Uterus (tissue), 4 donors: ENCODE data around the gene CILP2. TPM values are rescaled to one million over a fixed set of nuclear protein-coding genes. Genes with fewer than 3 reads are reported as not detected.

Source experiments
- DNase-seq, 2 donors: peaks; one replicate each; pipeline ENCODE4 v3.0.0-alpha.2; 2019 to 2020
- H3K27ac ChIP-seq, 2 donors: fragments of 200-600 bp; sonication (generic); 1 replicate in 1 of 2; 2 replicates in 1 of 2; pipeline ENCODE4 v1.5.1; 2016 to 2018
- H3K27me3 ChIP-seq, 2 donors: fragments of 200-600 bp; sonication (generic); one replicate each; pipeline ENCODE4 v1.5.1; 2018 to 2019; ENCODE audit warnings: control low read depth in 1 of 2
- H3K36me3 ChIP-seq, 2 donors: fragments of 200-600 bp; sonication (generic); one replicate each; pipeline ENCODE4 v1.5.1; 2019; ENCODE audit warnings: control low read depth in 1 of 2
- H3K4me1 ChIP-seq, 2 donors: fragments of 200-600 bp; sonication (generic); one replicate each; pipeline ENCODE4 v1.5.1; 2018 to 2019; ENCODE audit warnings: control low read depth in 1 of 2
- H3K4me3 ChIP-seq, 2 donors: fragments of 200-600 bp; sonication (generic); 1 replicate in 1 of 2; 2 replicates in 1 of 2; pipeline ENCODE4 v1.5.1; 2018 to 2019; ENCODE audit warnings: mild to moderate bottlenecking in 1 of 2
- H3K9me3 ChIP-seq, 2 donors: fragments of 200-600 bp; sonication (generic); one replicate each; pipeline ENCODE4 v1.5.1; 2019; ENCODE audit warnings: control low read depth in 1 of 2
- POLR2A ChIP-seq, 2 donors: fragments of 450-650 bp; IDR thresholded peaks; one replicate each; pipeline ENCODE4 v1.6.1; 2016; ENCODE audit warnings: antibody characterized with exemption in 2 of 2, mild to moderate bottlenecking in 1 of 2, moderate library complexity in 1 of 2
- intact Hi-C: fragments of 100-400 bp; cut with DNase I; formaldehyde crosslinking; loops from one replicate; pipeline ENCODE4 v1.15.1; 2023; ENCODE audit warnings: low total_unique reads
- total RNA-seq, 4 donors: library from RNA; depleted of rRNA in 3 of 4; stranded (reverse); fragments of >200 nt in 3 of 4; gene quantifications; one replicate each; pipeline versions ENCODE4 v1.1.0 to v1.2.4, GENCODE V29; 2014 to 2023
- TF ChIP-seq, protein P1 (sequence below), 4 experiments: fragments of 200-600 bp in 2 of 4; fragments of 450-650 bp in 2 of 4; sonication (generic) in 2 of 4; IDR thresholded peaks; one replicate each; pipeline ENCODE4 v1.5.1; 2016 to 2019; ENCODE audit warnings: antibody characterized with exemption in 4 of 4, mild to moderate bottlenecking in 2 of 4, moderate library complexity in 1 of 4
- donor health status: DM: yes; HTN: yes; CAD: no.

The CILP2 gene
- total RNA-seq, 4 donors from 2014 or later, result 0.15 to 1.2 TPM; not detected in 2

DNA sequence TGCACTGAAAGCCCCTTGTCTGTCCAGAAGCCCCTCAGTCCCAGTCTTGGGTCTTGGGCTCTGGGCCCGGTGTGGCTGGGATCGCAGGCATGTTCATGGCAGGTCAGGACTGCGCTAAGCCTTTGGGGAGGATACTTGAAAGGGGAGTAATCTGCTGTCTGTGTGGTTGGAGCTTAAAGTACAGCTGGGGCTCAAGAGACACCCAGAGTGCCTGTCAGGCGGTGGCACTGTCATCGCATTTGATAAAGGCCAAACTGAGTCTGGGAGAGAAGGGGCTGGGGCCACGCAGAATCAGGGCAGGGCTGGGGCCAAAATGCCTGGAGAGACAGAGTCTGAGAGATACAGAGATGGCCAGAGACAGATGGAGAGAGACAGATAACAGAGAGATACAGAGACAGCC lies 4.2 kb upstream of the CILP2 start:
- intact Hi-C loops, result loop anchor here (10.0 kb wide), 1 partner anchor 111 kb away; the partner anchor contains the start of gene GMIP
- Histone ChIP-seq H3K27me3 (peaks cover 0 to 7% of the 10 kb centered on the region in 2 donors), H3K4me1 (peaks cover 0 to 8% of the 10 kb centered on the region in 2 donors), H3K4me3 (no peak overlapping the region), H3K36me3 (no peaks in the 10 kb centered on the region), H3K9me3 (no peaks in the 10 kb centered on the region), H3K27ac (no peak overlapping the region)
- TF ChIP-seq, protein P1, sequence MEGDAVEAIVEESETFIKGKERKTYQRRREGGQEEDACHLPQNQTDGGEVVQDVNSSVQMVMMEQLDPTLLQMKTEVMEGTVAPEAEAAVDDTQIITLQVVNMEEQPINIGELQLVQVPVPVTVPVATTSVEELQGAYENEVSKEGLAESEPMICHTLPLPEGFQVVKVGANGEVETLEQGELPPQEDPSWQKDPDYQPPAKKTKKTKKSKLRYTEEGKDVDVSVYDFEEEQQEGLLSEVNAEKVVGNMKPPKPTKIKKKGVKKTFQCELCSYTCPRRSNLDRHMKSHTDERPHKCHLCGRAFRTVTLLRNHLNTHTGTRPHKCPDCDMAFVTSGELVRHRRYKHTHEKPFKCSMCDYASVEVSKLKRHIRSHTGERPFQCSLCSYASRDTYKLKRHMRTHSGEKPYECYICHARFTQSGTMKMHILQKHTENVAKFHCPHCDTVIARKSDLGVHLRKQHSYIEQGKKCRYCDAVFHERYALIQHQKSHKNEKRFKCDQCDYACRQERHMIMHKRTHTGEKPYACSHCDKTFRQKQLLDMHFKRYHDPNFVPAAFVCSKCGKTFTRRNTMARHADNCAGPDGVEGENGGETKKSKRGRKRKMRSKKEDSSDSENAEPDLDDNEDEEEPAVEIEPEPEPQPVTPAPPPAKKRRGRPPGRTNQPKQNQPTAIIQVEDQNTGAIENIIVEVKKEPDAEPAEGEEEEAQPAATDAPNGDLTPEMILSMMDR (IDR thresholded peaks at IDR 0.05), result no peak
- no peak for TF ChIP-seq POLR2A (IDR thresholded peaks at IDR 0.05)
- DNase-seq, result no peak

DNA sequence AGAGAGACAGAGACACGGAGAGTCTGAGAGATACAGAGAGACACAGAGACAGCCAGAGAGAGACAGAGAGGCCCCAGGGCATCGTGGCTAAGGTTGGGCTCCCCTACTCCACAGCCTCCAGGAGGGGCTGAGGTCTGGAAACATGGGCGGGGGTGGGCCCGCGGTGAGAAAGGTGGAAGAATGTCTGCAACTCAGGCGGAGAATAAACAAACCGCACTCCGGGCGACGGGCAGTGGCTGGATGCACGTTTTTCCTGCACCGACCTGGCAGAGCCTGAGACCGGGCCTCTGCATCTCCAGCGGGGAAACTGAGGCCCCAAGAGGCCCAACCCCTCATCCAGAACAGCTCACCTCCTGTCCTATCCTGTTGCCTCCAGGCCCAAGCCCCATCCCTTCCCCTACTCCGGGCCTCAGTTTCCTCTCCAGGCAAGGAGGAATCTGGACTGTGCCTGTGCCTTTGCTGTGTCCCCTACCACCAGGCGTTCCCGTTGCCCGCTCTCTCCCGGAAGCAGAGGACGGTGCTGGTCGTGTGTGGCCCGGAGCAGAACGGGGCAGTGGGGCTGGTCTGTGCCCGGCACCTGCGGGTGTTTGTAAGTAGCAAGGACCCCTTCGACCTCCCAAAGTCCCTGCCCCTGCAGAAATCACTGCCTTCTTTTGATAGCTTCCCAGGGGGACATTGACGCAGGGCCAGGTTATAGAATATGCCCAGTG lies 3.4 kb upstream of the CILP2 start:
- Histone ChIP-seq H3K36me3 (no peaks in the 10 kb centered on the region), H3K9me3 (no peaks in the 10 kb centered on the region), H3K4me3 (no peak overlapping the region), H3K27me3 (peaks cover 0 to 8% of the 10 kb centered on the region in 2 donors), H3K4me1 (peaks cover 0 to 8% of the 10 kb centered on the region in 2 donors), H3K27ac (no peak overlapping the region)
- no peak for TF ChIP-seq POLR2A (IDR thresholded peaks at IDR 0.05)
- TF ChIP-seq, protein P1 (IDR thresholded peaks at IDR 0.05), result no peak
- intact Hi-C loops, result loop anchor here (10.0 kb wide), 1 partner anchor 110 kb away; the partner anchor contains the start of gene GMIP
- no peak for DNase-seq

DNA sequence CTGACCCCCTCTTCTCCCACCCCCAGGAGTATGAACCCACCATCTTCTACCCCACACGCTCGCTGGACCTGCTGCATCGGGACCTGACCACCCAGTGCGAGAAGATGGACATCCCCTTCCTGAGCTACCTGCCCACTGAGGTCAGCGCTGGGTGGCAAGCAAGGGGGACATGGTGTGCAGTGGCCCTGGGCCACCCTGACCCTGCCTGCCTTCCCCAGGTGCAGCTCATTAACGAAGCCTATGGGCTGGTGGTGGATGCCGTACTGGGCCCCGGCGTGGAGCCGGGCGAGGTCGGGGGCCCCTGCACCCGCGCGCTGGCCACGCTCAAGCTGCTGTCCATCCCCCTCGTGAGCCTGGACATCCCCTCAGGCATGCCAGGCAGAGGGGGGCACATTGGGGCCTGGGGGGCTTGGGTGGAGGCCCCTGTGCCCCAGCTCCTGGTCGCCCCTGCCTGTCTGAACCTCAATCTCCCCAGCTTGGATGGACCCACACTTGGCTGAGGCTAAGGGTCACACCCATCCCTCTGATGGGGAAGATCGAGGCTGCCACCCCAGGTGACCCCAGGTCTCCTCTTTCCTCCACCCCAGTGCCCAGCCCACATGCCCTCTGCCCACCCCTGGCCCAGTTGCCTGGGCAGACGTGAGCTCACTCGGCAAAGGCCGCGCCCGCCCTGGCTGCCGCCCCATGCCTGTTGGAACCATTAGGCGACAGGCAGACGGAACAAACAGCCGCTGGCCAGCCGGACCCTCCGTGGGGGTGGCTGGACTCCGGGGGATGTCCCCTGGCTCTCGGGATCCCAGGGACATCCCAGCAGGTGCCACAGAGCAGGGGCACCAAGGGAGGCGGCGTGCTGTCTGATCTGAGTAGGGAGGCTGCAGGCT lies 2.5 kb upstream of the CILP2 start:
- Histone ChIP-seq H3K27me3 (peaks cover under 1 to 17% of the 10 kb centered on the region in 2 donors), H3K4me3 (no peak overlapping the region), H3K4me1 (peaks cover 0 to 12% of the 10 kb centered on the region in 2 donors), H3K36me3 (no peaks in the 10 kb centered on the region), H3K27ac (no peak overlapping the region), H3K9me3 (no peaks in the 10 kb centered on the region)
- intact Hi-C loops, result loop anchor here (10.0 kb wide), 1 partner anchor 109 kb away; the partner anchor contains the start of gene GMIP
- no peak for TF ChIP-seq POLR2A (IDR thresholded peaks at IDR 0.05)
- TF ChIP-seq, protein P1 (IDR thresholded peaks at IDR 0.05), result no peak
- DNase-seq, result no peak

DNA sequence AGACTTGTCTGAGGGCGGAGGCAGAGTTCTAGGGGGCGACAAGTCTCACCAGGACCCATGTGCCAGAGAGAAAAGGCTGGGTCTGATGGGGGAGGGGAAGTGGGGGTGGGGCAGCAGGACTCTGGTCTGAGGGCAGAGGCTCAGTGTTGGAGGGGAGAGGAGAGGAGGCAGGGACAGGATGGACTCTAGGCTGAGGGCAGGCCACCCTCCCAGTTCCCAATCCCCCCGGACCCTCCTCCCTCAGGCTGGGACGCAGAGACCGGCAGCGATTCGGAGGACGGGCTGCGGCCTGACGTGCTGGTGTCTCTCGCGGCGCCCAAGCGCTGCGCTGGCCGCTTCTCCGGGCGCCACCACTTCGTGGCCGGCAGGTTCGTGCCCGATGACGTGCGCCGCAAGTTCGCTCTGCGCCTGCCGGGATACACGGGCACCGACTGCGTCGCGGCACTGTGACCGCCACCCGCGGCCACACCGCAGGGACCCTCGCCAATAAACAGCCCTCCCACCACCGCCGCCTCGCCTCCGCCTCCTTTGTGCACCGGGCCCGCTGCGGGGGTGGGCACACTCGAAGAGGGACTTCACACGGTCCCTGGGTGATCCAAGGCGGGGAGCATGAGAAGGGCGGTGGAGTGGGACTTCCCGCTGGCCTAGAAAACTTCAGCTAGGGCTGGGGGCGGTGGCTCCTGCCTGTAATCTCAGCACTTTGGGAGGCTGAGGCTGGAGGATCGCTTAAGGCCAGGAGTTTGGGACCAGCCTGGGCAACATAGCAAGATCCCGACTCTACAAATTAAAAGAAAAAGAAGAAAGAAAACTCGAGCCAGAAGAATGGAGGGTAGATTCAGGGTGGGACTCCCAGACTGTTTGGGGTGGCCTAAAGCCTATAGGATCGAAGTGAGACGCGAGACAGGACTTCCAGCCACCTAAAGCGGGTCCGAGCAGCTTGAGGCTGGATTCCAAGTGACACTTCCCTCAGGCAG lies 703 bp upstream of the CILP2 start:
- intact Hi-C loops, result loop anchor here (10.0 kb wide), 1 partner anchor 107 kb away; the partner anchor contains the start of gene GMIP
- no peak for DNase-seq
- TF ChIP-seq, protein P1 (IDR thresholded peaks at IDR 0.05), result no peak
- no peak for TF ChIP-seq POLR2A (IDR thresholded peaks at IDR 0.05)
- peaks cover 19 to 25% of the 10 kb centered on the region in 2 donors for H3K27me3 ChIP-seq
- H3K4me1 ChIP-seq, result peaks cover 0 to 20% of the 10 kb centered on the region in 2 donors
- H3K4me3 ChIP-seq, result no peak overlapping the region
- no peak overlapping the region for H3K27ac ChIP-seq
- H3K36me3 ChIP-seq, result no peaks in the 10 kb centered on the region
- H3K9me3 ChIP-seq, result no peaks in the 10 kb centered on the region
